ENCODE measurements around the gene RSKR.
"Not testable (repeated sequence)": the region's sequence is repeated elsewhere in the genome, so short reads cannot be mapped to it uniquely, and the experiment has no call there.

The RSKR gene, protein sequence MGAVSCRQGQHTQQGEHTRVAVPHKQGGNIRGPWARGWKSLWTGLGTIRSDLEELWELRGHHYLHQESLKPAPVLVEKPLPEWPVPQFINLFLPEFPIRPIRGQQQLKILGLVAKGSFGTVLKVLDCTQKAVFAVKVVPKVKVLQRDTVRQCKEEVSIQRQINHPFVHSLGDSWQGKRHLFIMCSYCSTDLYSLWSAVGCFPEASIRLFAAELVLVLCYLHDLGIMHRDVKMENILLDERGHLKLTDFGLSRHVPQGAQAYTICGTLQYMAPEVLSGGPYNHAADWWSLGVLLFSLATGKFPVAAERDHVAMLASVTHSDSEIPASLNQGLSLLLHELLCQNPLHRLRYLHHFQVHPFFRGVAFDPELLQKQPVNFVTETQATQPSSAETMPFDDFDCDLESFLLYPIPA

DNA sequence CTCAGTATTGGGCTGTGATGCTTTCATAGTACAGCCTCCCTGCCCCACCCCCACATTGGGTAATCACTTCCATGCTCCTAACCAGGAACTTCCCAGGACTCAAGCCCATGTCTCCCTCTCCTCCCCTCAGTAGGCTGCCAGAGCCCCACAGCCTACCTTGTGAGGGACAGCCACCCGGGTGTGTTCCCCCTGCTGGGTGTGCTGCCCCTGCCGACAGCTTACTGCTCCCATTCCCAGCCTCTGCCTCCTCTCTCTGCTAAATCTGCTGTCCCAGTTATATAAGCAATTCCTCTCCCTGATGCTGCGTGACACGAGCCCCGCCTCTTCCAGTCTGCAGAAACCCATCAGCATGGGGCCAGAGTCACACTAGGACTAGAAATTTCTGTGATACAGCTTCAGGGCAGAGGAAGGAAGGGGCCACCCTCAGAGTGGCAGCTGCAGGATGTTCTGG, at the start of gene RSKR:
Gene RSKR (minus strand): TSS at position 255 of the 451 bp plus-strand sequence. CDS start 24 bp downstream, at position 231.
- no peak for DNase-seq (ENCODE audit: low read depth in 2 of 2)

GRCh38 chr17:28663723-28664122, 49.7 kb upstream of the RSKR start:
- no peak for DNase-seq (ENCODE audit: low read depth in 2 of 2)

- no peak for DNase-seq (ENCODE audit: low read depth in 2 of 2)
Observed at GRCh38 chr17:28662527-28662829, 48.5 kb upstream of the RSKR start.

DNA sequence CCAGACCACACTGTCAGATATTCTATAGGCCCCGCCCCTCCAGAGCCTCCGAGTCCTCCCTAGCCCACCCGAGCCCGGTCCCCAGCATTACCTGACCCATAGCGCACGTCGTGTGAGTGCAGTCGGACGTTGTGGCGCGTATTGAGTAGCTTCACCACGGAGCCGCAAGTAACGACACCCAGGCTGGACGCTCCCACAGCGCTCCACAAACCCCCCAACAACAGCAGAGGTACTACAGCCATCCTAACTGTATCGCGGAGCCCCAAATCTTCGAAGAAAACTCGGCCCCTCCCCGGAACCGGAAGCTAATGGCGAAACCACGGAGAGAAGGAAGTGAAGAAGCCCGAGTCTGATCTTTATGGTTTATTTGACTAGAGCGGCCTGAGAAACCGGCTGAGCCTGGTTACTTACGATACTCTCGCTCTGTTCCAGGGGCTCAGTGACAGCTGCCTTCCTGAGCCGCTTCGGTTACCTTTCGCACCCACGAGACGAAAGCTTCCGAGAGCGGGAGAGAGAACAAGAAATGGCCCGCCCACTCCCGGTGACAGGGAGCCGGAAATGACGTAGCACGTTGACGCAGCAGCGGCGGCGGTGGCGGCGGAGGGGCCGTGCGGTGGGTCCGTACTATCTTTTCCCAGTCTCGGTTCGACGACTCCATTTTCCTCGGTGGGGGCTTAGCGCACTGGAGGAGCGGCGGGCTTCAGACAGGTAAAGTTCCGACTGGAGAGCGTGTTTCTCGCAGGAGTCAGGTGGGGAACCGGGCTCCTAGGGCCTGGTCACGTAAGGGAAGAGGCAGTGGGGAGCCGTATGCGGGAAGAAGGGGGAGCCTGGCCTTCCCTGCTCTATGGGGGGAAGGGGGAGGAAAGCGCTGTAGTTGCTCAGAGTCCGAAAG, 47.9 kb upstream of the RSKR start, which contains the start of the genes SDF2 and SUPT6H:
Gene SDF2 (minus strand): TSS at position 272 of the 892 bp plus-strand sequence. CDS start 30 bp downstream, at position 242.
Gene SUPT6H (plus strand): TSS at position 571 of the 892 bp plus-strand sequence. CDS start 11,197 bp downstream, outside the sequence.
- peak; percentile 89 to 92 for DNase-seq (ENCODE audit: low read depth in 2 of 2)

GRCh38 chr17:28659497-28659881, 45.5 kb upstream of the RSKR start:
- DNase-seq (ENCODE audit: low read depth in 2 of 2) = not testable (repeated sequence)

GRCh38 chr17:28658766-28659496, 44.9 kb upstream of the RSKR start:
- not testable (repeated sequence) for DNase-seq (ENCODE audit: low read depth in 2 of 2)

DNA sequence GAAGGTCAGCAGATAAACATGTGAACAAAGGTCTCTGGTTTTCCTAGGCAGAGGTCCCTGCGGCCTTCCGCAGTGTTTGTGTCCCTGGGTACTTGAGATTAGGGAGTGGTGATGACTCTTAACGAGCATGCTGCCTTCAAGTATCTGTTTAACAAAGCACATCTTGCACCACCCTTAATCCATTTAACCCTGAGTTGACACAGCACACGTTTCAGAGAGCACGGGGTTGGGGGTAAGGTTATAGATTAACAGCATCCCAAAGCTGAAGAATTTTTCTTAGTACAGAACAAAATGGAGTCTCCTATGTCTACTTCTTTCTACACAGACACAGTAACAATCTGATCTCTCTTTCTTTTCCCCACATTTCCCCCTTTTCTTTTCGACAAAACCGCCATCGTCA, 44.4 kb upstream of the RSKR start:
- DNase-seq (ENCODE audit: low read depth in 2 of 2) = not testable (repeated sequence)

GRCh38 chr17:28657756-28658155, 43.8 kb upstream of the RSKR start:
- no peak for DNase-seq (ENCODE audit: low read depth in 2 of 2)

DNA sequence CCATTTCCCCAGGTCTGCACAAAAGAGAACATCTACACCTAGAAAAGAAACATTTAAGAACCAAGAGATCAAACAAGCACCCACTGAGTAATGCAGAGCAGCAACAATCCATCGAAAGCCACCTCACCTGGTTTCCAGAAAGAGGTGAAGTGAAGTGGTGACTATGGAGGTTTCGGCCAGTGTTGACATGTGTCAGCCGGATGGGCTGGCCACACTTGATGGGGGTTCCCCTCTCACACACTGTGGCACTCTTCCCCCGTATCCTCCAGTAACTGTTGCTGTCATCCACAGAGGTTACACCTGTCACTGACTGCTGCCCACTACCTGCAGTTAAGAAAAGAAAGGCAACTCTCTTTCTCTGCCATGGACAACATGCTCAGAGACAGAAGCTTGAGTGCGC, 41.2 kb upstream of the RSKR start:
- no peak for DNase-seq (ENCODE audit: low read depth in 2 of 2)

- DNase-seq (ENCODE audit: low read depth in 2 of 2) = no peak
Observed at GRCh38 chr17:28648698-28649097, 34.7 kb upstream of the RSKR start.

- no peak for DNase-seq (ENCODE audit: low read depth in 2 of 2)
Observed at GRCh38 chr17:28646039-28646754, 32.2 kb upstream of the RSKR start.

DNA sequence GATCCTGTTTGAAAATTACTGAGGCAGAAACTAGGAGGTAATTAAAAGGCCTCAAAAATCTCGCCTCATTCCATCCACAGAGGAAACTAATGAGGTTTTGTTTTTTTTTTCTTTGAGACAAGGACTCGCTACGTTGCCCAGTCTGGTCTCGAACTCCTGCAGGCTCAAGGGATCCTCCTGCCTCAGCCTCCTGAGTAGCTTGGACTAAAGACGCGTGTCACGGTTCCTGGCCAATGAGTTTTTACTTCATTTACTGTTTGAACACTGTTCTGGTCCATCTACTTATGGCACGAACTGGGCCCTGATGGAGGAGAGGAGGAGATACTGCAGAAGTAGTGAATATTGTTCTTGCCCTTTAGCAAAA, 31.6 kb upstream of the RSKR start:
- DNase-seq (ENCODE audit: low read depth in 2 of 2) = no peak

DNA sequence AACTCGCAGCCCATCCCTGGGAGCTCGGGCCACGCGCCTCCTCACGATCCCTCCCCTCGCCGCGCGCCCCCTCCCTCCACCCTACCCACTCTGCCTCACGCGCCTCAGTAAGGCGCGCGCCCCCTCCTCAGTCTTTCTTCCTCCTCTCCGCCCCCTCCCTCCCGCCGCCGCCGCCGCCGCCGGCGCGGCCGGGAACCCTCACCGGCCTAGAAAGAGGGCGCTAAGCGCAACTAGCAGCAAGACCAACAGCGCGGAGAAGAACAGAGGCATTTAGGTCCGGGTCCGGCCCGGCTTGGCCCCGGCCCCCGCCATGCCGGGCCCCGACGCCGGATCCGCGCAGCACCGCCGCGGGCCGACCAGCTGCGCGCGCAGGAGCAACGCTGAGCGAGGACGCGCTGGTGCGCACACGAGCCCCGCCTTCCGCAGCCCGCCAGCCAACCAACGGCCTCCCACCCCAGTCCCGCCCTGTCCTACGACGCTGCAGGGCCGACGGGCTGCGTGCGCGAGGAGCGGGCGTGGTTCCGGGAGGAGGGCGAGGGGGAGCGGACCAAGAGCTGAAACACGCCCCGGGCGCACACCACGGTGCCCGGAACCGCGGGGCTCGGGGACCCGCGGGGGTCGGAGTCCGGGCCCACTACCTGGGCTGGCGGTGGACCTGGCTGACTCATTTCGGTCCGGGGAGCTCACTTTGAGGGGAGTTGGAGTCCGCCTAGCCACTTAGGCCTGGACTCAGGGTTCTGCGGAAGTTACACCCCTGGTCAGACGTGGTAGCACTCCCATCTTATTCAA, 31.0 kb upstream of the RSKR start, which contains the start of gene BLTP2:
Gene BLTP2 (minus strand): TSS at position 372 of the 789 bp plus-strand sequence. CDS start 102 bp downstream, at position 270.
- peak; percentile 92 to 97 for DNase-seq (ENCODE audit: low read depth in 2 of 2)

- DNase-seq (ENCODE audit: low read depth in 2 of 2) = peak in 1 of 2 donors; percentile 11
Observed at GRCh38 chr17:28643983-28644786, 30.2 kb upstream of the RSKR start.

DNA sequence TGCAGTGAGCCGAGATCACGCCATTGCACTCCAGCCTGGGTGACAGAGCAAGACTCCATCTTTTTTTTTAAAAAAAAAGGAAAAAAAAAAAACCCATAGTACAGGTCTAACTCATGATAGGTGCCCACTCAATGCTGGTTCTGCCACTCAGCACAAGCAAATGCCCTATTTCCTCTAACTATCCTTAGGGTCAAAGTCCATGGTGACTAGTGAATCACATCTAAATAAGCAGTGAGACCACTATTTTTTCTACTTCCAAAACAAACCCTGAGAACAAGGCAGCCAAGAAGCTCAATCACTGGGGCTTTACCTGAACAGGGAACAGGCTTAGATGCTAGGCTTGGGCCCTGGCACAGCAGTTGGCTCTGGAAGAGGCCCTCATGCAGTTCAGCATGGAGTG, 27.6 kb upstream of the RSKR start:
- DNase-seq (ENCODE audit: low read depth in 2 of 2) = no peak

DNA sequence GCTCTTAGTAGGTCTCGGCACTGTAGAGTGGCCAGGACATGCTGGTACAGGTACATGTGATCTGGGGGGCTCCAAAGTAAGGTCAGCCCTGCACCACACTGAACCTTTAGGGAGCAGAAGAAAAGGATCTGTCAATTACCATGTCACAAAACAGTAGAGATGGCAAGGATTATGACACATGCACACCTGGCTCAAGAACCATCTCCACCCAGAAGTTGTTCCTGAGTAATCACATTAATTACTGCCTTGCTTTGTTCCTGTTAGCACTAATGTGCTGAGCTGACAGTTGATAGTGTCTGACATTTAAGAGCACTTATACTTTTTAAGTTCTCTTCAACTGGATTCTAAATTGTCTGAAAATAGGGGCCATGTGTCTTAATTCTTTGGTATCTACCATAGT, 21.5 kb upstream of the RSKR start:
- no peak for DNase-seq (ENCODE audit: low read depth in 2 of 2)

GRCh38 chr17:28634206-28634865, 20.4 kb upstream of the RSKR start:
- DNase-seq (ENCODE audit: low read depth in 2 of 2) = no peak

- DNase-seq (ENCODE audit: low read depth in 2 of 2) = no peak
Observed at GRCh38 chr17:28626818-28627217, 12.8 kb upstream of the RSKR start.

DNA sequence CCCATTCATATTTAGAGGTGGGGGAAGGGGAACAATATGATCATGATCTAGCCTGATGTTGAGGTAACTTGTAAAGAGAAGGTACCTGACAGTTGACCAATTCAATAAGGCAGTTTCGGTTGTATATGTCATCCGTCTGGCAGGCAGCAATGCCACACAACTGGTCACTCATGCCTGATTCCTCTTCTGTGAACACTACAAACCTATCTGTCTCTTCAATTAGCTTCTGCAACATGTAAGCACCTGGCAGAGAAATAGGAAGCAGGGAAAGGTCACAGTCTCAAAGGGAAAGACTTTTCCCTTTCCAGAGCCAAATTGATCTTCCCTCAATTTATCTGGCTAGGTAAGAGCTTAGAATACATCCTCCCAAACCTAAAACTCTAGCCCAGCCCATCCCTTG, 10.2 kb upstream of the RSKR start:
- no peak for DNase-seq (ENCODE audit: low read depth in 2 of 2)
